ENCODE results near the gene MLLT1.

MLLT1 gene

GRCh38 chr19:6227936-6228325 lies 51.8 kb downstream of the MLLT1 start:
- DNase-seq = no peak
- Mint-ChIP-seq H3K9me3 (no peaks in the 10 kb centered on the region), H3K4me1 (peaks cover 49% of the 10 kb centered on the region), H3K4me3 (no peak overlapping the region), H3K27ac (peak overlapping the region; percentile 91), H3K27me3 (ENCODE audit: low read depth, poor library complexity) (no peaks in the 10 kb centered on the region), H3K36me3 (ENCODE audit: low read depth) (peaks cover 36% of the 10 kb centered on the region)
- no peak for TF ChIP-seq CTCF (IDR thresholded peaks at IDR 0.05)

DNA sequence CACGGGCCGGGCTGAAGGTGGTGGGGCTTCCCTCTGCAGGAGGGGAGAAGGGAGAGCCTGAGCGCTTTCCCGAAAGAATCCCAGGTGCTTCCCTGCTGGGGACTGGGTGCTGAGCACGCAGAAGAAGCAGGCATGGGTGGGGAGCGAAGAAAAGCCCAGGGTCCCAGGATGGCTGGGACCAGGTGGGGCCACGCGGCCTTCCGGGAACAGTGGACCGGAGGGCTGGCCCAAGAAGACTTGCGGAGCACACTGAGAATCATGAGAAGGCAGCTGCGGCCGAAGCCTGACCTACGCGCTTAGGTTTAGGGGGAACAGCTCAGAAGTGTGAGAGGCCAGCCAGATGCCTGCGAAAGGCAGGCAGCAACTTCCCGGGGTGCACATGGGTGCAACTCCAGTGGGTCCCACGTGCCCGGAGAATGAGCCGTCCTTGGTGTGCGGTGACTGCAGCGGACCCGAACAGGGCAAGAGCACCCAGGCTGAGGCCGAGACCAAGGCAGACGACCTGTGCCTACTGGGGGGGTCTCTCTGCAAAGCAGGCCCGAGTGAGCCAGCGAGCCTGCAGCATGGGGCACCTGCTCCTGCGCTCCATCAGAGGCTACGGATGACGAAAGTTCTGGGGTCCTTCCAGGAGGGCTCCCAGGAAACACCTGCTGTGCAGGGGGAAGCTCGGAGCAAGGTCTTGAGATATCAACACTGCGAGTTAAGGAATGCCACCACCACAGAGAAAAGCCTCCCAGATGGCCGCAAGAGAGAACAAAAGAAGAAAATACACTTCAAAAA lies 52.4 kb downstream of the MLLT1 start:
- Mint-ChIP-seq H3K9me3 (no peaks in the 10 kb centered on the region), H3K27me3 (ENCODE audit: low read depth, poor library complexity) (no peaks in the 10 kb centered on the region), H3K4me1 (peaks cover 44% of the 10 kb centered on the region), H3K27ac (peak overlapping the region; percentile 91), H3K4me3 (no peak overlapping the region), H3K36me3 (ENCODE audit: low read depth) (peaks cover 33% of the 10 kb centered on the region)
- TF ChIP-seq CTCF (IDR thresholded peaks at IDR 0.05) = no peak
- no peak for DNase-seq

DNA sequence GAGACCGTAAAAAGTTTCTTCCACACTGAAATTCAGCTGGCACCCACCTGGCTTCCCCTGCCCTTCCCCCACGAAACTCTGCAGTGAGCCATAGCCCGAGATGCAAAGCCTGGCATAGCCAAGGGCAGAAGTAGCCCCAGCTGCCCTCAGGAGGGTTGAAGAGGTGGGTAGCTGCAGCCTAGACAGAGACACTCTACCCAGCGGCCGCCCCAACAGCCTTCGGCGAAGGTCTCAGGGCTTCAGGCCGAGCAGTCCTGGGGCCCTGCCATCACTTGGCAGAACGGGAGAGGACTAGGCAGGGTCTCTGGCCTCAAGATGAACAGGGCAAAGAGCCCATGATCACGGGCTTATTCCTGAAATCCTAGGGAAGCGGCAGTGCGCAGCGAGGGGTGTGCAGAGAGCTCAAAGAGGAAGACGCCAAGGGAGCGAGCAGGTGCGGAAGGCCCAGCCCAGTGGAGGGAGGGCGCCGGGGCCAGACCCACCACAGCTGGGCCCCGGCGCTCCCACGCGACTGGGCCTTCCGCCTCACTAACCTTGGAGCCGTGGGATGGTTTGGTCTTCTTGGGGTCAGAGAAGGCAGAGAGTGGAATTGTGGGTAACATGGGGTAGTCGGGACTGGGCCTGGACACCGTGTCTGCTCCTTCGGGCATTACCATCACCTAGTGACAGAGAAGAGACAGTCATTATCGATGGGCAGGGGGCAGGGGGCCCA lies 53.2 kb downstream of the MLLT1 start:
- H3K9me3 Mint-ChIP-seq = no peaks in the 10 kb centered on the region
- no peaks in the 10 kb centered on the region for H3K27me3 Mint-ChIP-seq (ENCODE audit: low read depth, poor library complexity)
- peaks cover 29% of the 10 kb centered on the region for H3K36me3 Mint-ChIP-seq (ENCODE audit: low read depth)
- DNase-seq = no peak
- H3K4me3 Mint-ChIP-seq = peak overlapping the region; percentile 60
- no peak for TF ChIP-seq CTCF (IDR thresholded peaks at IDR 0.05)
- peak overlapping the region; percentile 91 for H3K27ac Mint-ChIP-seq
- peaks cover 40% of the 10 kb centered on the region for H3K4me1 Mint-ChIP-seq

DNA sequence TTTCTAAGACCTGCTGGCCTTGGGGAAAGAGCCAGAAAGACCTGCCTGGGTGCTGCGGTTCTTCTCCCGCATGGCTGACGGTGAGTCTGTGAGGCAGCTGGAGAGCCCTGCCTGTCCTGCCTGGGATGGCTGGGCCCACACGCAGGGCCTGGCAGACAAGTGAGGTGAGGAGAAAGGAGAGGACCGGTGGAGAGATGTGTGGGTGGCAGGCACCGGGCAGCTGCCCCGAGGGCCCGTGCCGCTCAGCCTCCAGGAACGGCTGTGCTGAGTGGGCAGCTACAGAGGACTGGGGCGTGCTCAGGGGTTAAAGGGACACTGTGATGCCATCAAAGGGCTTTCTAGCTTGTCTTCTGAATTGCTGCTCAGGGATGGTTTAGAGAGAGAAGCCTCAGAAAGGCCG lies 53.8 kb downstream of the MLLT1 start:
- H3K36me3 Mint-ChIP-seq (ENCODE audit: low read depth) = peaks cover 26% of the 10 kb centered on the region
- TF ChIP-seq CTCF (IDR thresholded peaks at IDR 0.05) = no peak
- no peak overlapping the region for H3K4me3 Mint-ChIP-seq
- no peaks in the 10 kb centered on the region for H3K27me3 Mint-ChIP-seq (ENCODE audit: low read depth, poor library complexity)
- H3K27ac Mint-ChIP-seq = peak overlapping the region; percentile 61
- peaks cover 38% of the 10 kb centered on the region for H3K4me1 Mint-ChIP-seq
- no peaks in the 10 kb centered on the region for H3K9me3 Mint-ChIP-seq
- DNase-seq = no peak

DNA sequence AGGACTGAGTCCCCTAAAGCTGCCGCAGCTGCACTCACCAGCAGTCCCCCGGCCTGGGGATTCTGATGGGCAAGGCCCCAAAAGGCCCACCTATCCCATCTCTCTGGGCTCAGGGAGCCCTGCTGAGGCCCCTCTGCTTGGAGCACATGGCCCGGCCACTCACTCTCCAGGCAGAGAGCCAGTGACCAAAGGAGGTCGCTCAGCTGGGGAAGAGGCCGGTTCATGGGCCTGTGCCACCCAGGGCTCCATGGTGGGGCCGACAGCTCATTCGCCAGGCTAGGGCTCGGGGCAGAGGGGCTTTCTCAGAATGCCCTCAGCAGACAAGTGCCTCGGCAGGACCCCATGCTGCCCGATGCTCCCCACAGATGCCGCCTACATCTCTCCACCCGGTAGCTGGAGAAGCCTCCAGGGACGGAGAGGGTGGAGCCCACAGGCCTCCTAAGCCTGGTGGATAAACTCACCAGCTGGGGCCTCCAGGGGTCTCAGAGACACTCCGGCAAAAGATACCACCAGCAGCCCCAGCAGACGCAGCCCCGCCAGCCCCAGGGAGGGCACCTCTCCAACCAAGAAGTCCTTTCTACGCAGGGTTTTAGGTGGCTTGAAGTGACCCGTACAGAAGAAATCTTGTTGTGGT lies 54.4 kb downstream of the MLLT1 start:
- Mint-ChIP-seq H3K27ac (peak overlapping the region; percentile 61), H3K4me1 (peaks cover 34% of the 10 kb centered on the region), H3K27me3 (ENCODE audit: low read depth, poor library complexity) (no peaks in the 10 kb centered on the region), H3K36me3 (ENCODE audit: low read depth) (peaks cover 21% of the 10 kb centered on the region), H3K9me3 (no peaks in the 10 kb centered on the region), H3K4me3 (no peak overlapping the region)
- TF ChIP-seq CTCF (IDR thresholded peaks at IDR 0.05) = no peak
- DNase-seq = no peak
